Breast epithelium (tissue), 4 donors: Measurements from ENCODE around the gene TNFRSF11A. TPM values are rescaled to one million over a fixed set of nuclear protein-coding genes. Genes with fewer than 3 reads are reported as not detected.

ENCODE experiments used
- DNase-seq, 2 donors: peaks; one replicate each; pipeline ENCODE4 v3.0.0-alpha.2; 2019; ENCODE audit warnings: low spot score in 2 of 2
- H3K27ac ChIP-seq, 2 donors: fragments of 200-600 bp; sonication (generic) in 1 of 2; one replicate each; pipeline ENCODE4 v1.5.1; 2016 to 2019; ENCODE audit warnings: mild to moderate bottlenecking in 1 of 2
- H3K27me3 ChIP-seq, 2 donors: fragments of 200-600 bp; sonication (generic) in 1 of 2; one replicate each; pipeline versions ENCODE4 v1.5.1 to v1.6.0; 2017 to 2019; ENCODE audit warnings: control low read depth in 1 of 2, mild to moderate bottlenecking in 1 of 2
- H3K36me3 ChIP-seq: fragments of 200-600 bp; one replicate; pipeline ENCODE4 v1.5.1; 2019
- H3K4me1 ChIP-seq, 2 donors: fragments of 200-600 bp; sonication (generic); one replicate each; pipeline ENCODE4 v1.5.1; 2016 to 2019; ENCODE audit warnings: control low read depth in 1 of 2
- H3K4me3 ChIP-seq, 3 donors: fragments of 200-600 bp; sonication (generic); 1 replicate in 2 of 3; 2 replicates in 1 of 3; pipeline ENCODE4 v1.5.1; 2016 to 2019; ENCODE audit warnings: mild to moderate bottlenecking in 3 of 3, moderate library complexity in 2 of 3
- H3K9me3 ChIP-seq, 2 donors: fragments of 200-600 bp; sonication (generic) in 1 of 2; one replicate each; pipeline ENCODE4 v1.5.1; 2016 to 2019; ENCODE audit warnings: control low read depth in 1 of 2
- CTCF ChIP-seq, 3 donors: fragments of 450-650 bp; IDR thresholded peaks; one replicate each; pipeline ENCODE4 v1.5.1; 2016 to 2017; ENCODE audit warnings: antibody characterized with exemption in 3 of 3, mild to moderate bottlenecking in 3 of 3, moderate library complexity in 3 of 3
- POLR2A ChIP-seq: fragments of 450-650 bp; IDR thresholded peaks from one replicate; pipeline ENCODE4 v1.6.1; 2016; ENCODE audit warnings: antibody characterized with exemption, mild to moderate bottlenecking, moderate library complexity
- POLR2AphosphoS5 ChIP-seq, 3 donors: sonication (generic); formaldehyde crosslinking; IDR thresholded peaks; one replicate each; pipeline ENCODE4 v1.6.1; 2017; ENCODE audit warnings: antibody characterized with exemption in 3 of 3
- intact Hi-C: fragments of 100-400 bp; cut with DNase I; formaldehyde crosslinking; loops from one replicate; pipeline ENCODE4 v1.15.1; 2023; ENCODE audit warnings: low total_unique reads
- total RNA-seq, 3 donors: library from RNA; depleted of rRNA; stranded (reverse); fragments of >200 nt; gene quantifications; one replicate each; pipeline ENCODE4 v1.1.0, GENCODE V29; 2016

The TNFRSF11A gene
- total RNA-seq, 3 donors from 2014 or later, result 4.2 to 6.4 (median 4.6) TPM

GRCh38 chr18:62334120-62334519 is 9.0 kb downstream of the TNFRSF11A start:
- TF ChIP-seq POLR2AphosphoS5 (IDR thresholded peaks at IDR 0.05) (no peak), CTCF (IDR thresholded peaks at IDR 0.05) (no peak), POLR2A (no peak)
- intact Hi-C loops, result no loop called here
- H3K36me3 ChIP-seq, result no peaks in the 10 kb centered on the region
- no peak overlapping the region for H3K27ac ChIP-seq
- no peaks in the 10 kb centered on the region for H3K9me3 ChIP-seq
- H3K4me1 ChIP-seq, result no peaks in the 10 kb centered on the region
- H3K27me3 ChIP-seq, result peaks cover 0 to 9% of the 10 kb centered on the region in 2 donors
- no peak for DNase-seq
- no peak overlapping the region for H3K4me3 ChIP-seq

- H3K9me3 ChIP-seq, result no peaks in the 10 kb centered on the region
- no peaks in the 10 kb centered on the region for H3K4me1 ChIP-seq
- no peak for DNase-seq
- intact Hi-C loops, result no loop called here
- H3K4me3 ChIP-seq, result no peak overlapping the region
- no peak for TF ChIP-seq CTCF (IDR thresholded peaks at IDR 0.05)
- TF ChIP-seq POLR2A, result no peak
- TF ChIP-seq POLR2AphosphoS5 (IDR thresholded peaks at IDR 0.05), result no peak
- no peak overlapping the region for H3K27ac ChIP-seq
- no peaks in the 10 kb centered on the region for H3K36me3 ChIP-seq
- H3K27me3 ChIP-seq, result peaks cover 0 to 2% of the 10 kb centered on the region in 2 donors
Observed at GRCh38 chr18:62335494-62335893, 10.4 kb downstream of the TNFRSF11A start.

GRCh38 chr18:62336618-62337017 is 11.5 kb downstream of the TNFRSF11A start:
- Histone ChIP-seq H3K4me3 (no peak overlapping the region), H3K4me1 (no peaks in the 10 kb centered on the region), H3K27ac (no peak overlapping the region), H3K27me3 (no peaks in the 10 kb centered on the region), H3K9me3 (no peaks in the 10 kb centered on the region), H3K36me3 (no peaks in the 10 kb centered on the region)
- DNase-seq, result no peak
- intact Hi-C loops, result no loop called here
- TF ChIP-seq POLR2AphosphoS5 (IDR thresholded peaks at IDR 0.05), result no peak
- TF ChIP-seq POLR2A, result no peak
- no peak for TF ChIP-seq CTCF (IDR thresholded peaks at IDR 0.05)

- H3K4me3 ChIP-seq, result no peak overlapping the region
- H3K9me3 ChIP-seq, result no peaks in the 10 kb centered on the region
- no peak overlapping the region for H3K27ac ChIP-seq
- no peaks in the 10 kb centered on the region for H3K27me3 ChIP-seq
- H3K4me1 ChIP-seq, result no peaks in the 10 kb centered on the region
- no peak for TF ChIP-seq POLR2AphosphoS5 (IDR thresholded peaks at IDR 0.05)
- no peak for TF ChIP-seq CTCF (IDR thresholded peaks at IDR 0.05)
- no peak for TF ChIP-seq POLR2A
- H3K36me3 ChIP-seq, result no peaks in the 10 kb centered on the region
- DNase-seq, result no peak
- intact Hi-C loops, result no loop called here
Observed at GRCh38 chr18:62337336-62337735, 12.2 kb downstream of the TNFRSF11A start.

- intact Hi-C loops, result no loop called here
- DNase-seq, result no peak
- Histone ChIP-seq H3K27ac (no peak overlapping the region), H3K27me3 (no peaks in the 10 kb centered on the region), H3K4me1 (no peaks in the 10 kb centered on the region), H3K4me3 (no peak overlapping the region), H3K9me3 (no peaks in the 10 kb centered on the region), H3K36me3 (no peaks in the 10 kb centered on the region)
- TF ChIP-seq POLR2A (no peak), POLR2AphosphoS5 (IDR thresholded peaks at IDR 0.05) (no peak), CTCF (IDR thresholded peaks at IDR 0.05) (no peak)
Observed at GRCh38 chr18:62338446-62339105, 13.5 kb downstream of the TNFRSF11A start.
